ENCODE measurements around the gene KCNH2. TPM values are rescaled to one million over a fixed set of nuclear protein-coding genes. Genes with fewer than 3 reads are reported as not detected.

The KCNH2 gene
- total RNA-seq, 1 donor from 2014 or later: 49.4 TPM

DNA sequence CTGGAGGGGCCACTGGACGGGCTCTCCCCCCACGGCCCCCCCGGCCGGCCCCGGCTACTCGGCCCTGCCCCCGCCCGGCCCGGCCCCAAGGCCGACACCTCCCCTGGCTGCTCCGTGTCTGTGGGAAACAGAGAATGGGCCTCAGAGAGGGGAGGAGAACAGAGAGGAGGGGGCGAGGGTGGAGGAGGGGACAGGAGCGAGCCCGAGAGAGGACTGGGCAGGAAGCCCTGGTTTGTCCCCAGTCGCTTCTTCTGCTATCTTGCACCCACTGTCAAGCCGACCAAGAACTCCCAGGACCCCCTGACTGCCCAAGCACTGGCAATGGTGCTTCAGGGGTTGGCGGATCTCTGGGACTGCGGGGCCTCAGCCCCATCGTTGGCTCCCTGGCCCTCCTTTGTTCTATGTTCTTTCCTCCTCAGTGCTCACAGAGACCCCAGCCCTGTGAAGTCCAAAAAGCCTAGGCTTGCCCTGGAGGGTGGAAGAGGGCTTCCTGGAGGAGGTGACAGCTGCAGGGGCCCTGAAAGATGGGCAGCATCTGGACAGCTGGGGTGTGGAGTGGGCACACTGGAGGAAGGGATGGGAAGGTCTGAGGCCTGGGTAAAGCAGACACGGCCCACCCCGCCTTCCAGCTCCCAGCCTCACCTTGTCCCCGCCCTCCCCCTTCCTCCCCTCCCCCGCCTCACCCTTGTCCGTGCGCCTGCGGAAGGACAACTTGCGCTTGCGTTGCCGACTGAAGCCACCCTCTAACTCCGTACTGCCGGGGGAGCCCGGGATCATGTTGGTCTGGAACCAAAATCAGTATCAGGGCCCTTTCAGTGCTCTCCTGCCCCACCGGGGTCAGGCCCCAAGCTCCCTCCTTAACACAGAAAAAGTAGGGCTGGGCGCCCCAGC is 30.1 kb downstream of the KCNH2 start:
- no peak for DNase-seq (ENCODE audit: low spot score)

DNA sequence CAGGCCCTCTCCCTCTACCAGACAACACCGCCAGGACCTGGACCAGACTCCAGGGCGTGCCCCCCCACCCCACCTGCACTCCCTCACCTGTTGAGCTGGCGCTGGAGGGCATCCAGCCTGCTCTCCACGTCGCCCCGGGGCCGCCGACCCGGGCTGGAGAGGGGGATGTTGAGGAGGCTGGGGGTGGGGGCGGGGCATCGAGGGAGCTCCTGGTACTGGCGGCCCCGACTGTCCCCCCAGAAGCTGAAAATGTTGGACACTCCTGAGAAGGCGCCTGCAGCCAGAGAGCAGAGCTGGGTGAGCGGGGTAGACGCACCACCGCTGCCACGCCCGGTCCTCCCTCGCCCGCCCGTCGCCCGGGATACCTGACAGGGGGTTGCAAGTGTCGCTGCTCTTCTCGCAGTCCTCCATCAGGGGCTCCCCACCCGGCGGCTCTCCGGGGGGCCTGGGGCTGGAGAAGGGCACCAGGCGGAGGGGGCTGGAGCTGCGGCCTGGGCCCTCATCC is 30.8 kb downstream of the KCNH2 start:
- DNase-seq (ENCODE audit: low spot score): no peak

DNA sequence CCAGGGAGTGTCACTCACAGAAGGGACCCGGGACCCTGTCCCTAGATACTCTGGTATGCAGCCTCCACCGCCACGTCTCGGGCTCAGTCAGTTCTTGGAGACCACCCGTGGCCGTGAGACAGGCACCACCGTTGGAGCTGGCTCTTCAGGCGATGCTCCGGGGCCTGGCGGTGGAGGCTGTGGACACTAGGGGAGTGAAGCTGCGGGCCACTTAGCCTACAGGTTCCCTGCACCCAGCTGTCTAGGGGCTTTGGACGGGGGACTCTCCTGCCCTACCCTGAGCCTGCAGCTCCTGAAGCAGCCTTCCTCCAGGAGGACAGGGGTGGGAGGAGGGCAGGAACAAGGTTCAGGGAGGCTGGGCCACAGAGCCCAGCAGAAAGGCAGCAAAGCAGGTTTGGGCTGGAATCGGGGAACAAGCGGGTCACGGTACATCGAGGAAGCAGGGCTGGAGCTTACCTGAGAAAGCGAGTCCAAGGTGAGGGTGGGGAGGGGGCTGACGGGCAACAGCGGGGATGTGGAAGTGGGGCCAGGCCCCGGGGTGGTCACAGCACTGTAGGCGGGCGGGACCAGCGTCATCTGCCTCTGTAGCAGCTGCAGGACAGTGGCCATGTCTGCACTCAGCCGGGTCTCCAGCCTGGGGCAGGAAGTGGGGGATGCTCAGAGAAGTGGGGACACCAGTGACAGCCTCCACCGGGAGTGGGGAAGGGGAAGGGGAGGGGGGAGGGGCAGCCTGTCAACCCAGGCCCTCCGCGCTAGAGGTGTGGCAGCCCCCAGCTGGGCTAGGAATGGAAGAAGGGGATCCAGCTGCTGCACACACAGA is 31.5 kb downstream of the KCNH2 start:
- no peak for DNase-seq (ENCODE audit: low spot score)

DNA sequence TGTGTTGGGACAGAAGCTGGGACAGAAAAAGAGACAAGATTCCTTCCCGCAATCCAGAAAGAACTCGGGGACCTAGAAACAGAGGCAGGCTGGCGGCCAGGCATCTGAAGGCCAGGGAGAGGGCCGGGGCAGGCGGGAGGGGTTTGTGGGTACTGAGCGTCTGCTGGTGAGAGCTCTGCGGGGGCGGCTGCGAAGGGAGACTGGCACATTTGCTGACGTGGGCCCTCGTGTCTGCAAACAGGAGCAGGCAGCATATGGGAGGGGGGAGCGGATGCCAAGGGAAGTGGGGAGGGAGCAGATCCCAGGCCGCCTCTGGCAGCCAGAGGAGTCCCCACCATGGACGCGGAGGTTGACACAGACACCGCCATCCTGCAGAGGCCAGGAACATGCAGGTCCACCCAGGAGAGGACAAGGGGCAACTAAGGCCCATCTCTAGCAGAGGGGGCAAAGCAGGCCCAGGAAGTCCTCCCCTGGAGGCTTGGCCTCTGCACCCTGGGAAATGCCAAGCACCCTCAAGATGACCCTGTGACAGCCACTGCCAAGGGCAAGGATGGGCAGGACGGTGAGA is 32.2 kb downstream of the KCNH2 start:
- peak; percentile 62 for DNase-seq (ENCODE audit: low spot score)

DNA sequence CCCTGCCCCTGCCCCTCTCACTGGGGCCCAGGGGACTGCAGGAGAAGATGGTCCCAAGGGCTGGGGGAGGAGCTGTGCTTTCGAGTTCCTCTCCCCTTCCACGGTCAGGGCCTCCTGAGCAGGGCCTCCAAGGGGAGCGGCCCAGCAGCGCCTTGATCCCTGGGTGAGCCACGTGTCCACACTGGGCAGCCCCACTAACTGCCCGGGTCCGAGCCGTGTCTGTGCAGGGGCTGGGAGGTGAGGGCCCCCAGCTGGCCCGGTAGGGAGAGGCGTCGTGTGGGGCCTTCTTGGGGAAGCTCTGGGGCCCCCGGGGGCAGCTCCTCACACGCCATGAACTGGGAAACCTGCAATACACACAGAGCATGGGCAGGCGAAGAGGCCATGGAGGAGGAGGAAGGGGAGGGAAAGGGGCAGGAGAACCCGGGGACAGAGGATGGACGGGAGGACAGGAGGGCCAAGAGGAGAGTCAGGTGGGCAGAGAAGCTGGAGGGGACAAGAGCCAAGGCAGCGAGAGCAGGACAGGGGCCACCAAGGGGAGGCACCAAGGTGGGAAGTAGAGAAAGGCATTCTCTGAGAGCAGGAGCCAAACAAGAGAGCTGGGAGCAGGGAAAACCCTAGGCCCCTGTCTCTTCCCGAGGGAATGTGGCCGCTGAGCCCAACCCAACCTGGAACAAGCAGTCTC is 32.8 kb downstream of the KCNH2 start:
- no peak for DNase-seq (ENCODE audit: low spot score)

- DNase-seq (ENCODE audit: low spot score): no peak
These were observed 33.8 kb downstream of the KCNH2 start for GRCh38 chr7:150944066-150945042.

GRCh38 chr7:150943453-150943814 is 34.7 kb downstream of the KCNH2 start:
- DNase-seq (ENCODE audit: low spot score): no peak

- DNase-seq (ENCODE audit: low spot score): no peak
These were observed 35.3 kb downstream of the KCNH2 start for GRCh38 chr7:150942591-150943452.

DNA sequence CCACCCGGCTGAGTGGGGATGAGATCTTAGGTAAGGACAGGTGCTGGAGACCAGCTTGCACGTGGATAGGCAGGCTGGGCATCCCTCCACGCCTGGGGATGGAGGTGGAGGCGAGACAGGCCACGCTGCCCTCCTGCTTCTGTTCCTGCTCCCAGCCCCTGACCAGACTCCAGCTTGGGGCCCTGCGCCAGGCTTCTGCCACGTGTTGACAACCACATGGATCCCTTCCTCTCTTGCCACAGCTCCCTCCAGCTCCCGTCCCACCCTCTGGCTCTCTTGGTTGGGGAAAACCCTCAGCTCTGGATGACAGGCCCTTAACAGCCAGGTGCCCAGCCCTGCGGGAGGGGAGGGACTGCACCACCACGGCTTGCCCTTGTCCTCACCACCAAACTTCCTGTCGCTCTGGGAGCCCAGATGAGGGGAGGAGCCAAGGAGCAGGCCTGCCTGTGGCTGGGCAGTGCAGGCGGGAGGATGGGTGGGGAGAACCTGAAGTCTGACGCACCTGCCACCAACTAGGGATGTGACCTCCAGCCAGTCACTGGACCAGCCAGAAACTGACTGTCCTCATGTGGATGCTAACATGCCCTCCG is 36.0 kb downstream of the KCNH2 start:
- DNase-seq (ENCODE audit: low spot score): peak; percentile 35

GRCh38 chr7:150941351-150942000 is 36.6 kb downstream of the KCNH2 start:
- no peak for DNase-seq (ENCODE audit: low spot score)

DNA sequence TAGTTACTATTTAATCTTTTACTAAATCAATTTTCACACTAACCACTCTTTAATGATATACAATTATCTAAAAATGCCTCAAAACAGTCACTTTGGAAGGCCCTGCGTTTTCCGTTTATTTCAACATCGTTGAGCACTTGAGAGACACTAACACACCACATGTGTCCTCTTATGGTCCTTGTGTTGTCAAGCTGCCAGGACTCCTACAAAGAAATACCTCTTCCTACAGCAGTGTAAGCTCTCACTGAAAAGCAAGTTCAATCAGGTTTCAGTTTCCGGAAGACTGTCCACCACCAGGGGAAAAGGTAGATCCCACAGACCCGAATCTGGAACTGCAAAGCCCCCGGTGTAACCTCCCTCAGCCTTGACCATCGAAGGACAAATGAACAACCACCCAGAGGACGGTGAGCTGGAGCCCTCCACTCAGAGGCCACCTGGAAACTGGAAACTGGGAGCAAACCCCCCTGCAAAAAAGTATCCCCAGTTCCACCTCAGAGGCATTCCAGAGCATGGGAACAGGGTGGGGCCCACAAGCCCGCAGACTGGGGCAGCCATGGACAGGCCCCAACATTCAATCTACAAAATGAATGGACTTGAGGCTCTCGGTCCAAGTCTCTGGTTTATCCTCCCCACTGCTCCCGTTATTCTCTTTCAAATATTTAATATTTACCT is 37.6 kb downstream of the KCNH2 start:
- DNase-seq (ENCODE audit: low spot score): no peak

DNA sequence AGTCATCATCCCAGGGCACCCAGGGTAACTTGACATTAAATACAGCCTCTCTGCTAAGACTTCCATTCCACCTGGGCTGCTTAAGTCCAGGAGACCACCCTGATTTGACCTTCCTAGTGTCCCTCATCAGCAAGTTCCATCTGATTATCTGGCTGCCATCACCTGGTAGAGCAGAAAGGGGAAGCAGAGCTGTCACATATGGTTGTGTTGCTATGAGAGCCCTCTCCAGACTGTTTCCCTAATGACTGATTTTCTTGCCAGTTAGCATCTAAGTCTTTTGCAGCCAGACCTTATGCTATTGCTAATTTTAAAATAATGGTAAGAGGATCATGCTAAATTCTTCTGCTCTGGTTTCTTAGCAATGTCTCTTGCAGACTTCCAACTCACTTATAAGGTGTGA is 38.7 kb downstream of the KCNH2 start:
- DNase-seq (ENCODE audit: low spot score): no peak

DNA sequence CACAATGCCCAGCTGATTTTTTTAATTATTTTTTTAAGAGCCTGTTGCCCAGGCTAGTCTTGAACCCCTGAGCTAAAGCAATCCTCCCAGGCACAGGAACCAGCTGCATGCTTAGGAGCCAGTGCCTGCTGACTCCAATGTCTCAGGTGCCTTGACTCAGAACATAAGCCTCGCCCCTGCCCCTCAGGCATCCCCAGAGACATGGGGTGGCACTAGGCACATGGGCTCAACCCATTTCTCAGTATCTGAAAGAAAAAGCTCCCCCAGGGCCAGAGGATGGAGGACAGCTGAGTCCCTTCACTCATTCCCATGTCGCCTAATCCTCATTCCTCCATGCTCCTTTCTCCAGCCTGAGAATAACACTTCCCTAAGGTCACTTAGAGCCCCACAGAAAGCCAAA is 39.1 kb downstream of the KCNH2 start:
- DNase-seq (ENCODE audit: low spot score): no peak

DNA sequence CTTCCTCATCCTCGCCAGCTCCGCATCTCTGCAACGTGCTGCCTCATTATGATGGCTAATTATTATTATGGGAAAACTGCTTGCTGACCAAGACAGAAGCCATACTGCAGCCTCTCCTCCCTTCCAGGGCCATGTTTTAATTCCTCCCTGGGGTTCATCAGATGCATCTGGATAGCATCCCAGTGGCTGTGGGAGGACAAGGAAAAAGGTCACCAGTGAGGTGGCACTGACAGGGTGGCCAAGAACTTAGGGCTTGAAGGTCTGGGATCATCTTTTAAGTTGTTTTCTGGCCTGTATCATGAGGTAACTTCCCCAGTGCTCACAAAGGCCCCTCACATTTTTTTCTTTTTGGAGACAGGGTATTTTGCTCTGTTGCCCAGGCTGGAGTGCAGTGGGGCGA is 39.6 kb downstream of the KCNH2 start:
- DNase-seq (ENCODE audit: low spot score): no peak

DNA sequence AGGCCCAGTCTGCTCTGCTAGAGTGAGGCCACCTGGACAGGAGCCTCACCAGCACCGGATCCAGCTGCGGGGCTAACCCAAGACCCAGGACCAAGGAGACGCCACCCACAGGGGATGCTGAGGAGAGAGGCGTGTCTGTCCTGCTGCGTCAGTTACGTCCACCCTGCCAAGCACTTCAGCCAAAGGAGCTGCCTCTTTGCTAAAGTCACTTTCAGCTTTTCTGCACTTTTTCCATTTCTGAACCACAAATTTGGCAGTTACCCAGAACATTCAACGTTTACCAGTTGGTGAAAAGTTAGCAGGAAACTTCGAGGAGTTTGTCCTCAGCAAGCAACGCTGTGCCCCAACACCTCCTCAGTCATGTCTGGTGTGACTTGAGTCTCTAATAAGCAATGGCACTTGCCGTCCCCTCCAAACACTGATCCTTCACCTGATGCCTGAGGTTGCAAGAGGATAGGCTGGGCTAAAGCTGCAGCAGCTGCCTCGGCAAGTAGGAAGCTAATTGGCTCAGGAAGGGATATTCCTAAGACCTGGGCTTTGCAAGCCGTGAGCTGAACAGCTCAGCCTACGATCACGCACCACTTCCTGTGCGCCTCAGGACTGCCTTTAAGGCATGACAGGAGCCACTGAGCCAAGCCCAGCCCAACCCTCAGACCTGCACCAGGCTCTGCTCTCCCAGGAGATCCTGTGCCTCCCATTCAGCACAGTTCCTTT is 40.1 kb downstream of the KCNH2 start:
- no peak for DNase-seq (ENCODE audit: low spot score)

DNA sequence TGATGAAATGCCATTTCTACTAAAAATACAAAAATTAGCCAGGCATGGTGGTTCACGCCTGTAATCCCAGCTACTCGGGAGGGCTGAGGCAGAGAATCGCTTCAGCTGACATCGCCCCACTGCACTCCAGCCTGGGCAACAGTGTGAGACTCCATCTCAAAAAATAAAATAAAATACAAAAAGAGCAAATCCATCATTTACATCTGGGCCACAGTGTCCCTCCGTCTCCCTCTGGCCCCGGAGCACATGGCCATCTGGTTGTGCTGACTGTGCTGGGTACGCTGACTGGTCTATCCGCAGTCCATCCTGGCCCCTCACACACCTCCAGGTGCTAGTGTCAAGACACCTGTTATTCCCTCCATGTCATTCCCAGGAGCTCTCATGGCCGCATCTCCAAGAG is 42.1 kb downstream of the KCNH2 start:
- no peak for DNase-seq (ENCODE audit: low spot score)

DNA sequence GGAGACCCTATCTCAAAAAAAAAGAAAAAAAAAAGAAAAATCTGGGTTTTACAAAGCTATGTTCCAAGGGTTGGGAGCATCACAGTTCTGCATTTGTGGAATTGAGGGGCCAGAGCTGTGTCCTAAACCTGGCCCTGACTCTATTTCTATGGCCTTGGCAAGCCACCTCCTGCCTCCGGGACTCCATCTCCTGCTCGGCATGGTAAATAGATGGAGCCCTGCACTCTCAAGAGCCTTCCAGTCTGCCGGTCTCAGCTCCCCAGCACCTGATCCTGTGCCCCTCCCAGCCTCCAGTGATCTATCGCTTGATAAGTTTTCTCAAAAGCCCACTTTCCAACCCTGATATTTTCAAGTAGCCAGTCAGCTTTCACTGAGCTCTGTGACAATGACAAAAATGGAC is 43.0 kb downstream of the KCNH2 start:
- DNase-seq (ENCODE audit: low spot score): no peak

All from mucosa of gallbladder (tissue), 1 donor.